Karpas-422 (cell line): ENCODE results near the gene SMAD3. TPM values are rescaled to one million over a fixed set of nuclear protein-coding genes. Genes with fewer than 3 reads are reported as not detected.

Source experiments
- DNase-seq: peaks from one replicate; pipeline ENCODE4 v3.0.0-alpha.2; 2015
- H2AFZ ChIP-seq: fragments of 200-600 bp; sonication (generic); 2 replicates; pipeline ENCODE4 v1.6.1; 2014; ENCODE audit warnings: antibody characterized with exemption, low read length, mixed read lengths
- H3K27ac ChIP-seq: fragments of 200-600 bp; sonication (generic); 2 replicates; pipeline ENCODE4 v1.5.1; 2014; ENCODE audit warnings: mild to moderate bottlenecking, low read length, moderate library complexity
- H3K27me3 ChIP-seq: fragments of 200-600 bp; sonication (generic); 2 replicates; pipeline ENCODE4 v1.6.1; 2014; ENCODE audit warnings: low read length, mixed read lengths
- H3K36me3 ChIP-seq: fragments of 200-600 bp; sonication (generic); 2 replicates; pipeline ENCODE4 v1.6.1; 2014; ENCODE audit warnings: low read length, mixed read lengths; ENCODE audit not compliant: insufficient read depth
- H3K4me1 ChIP-seq: fragments of 200-600 bp; sonication (generic); 2 replicates; pipeline ENCODE4 v1.6.1; 2014; ENCODE audit warnings: mild to moderate bottlenecking, low read length, mixed read lengths
- H3K4me2 ChIP-seq: fragments of 200-600 bp; sonication (generic); 2 replicates; pipeline ENCODE4 v1.6.1; 2014; ENCODE audit warnings: low read length, low read depth, mild to moderate bottlenecking; ENCODE audit not compliant: poor library complexity, severe bottlenecking
- H3K4me3 ChIP-seq: fragments of 200-600 bp; sonication (generic); 2 replicates; pipeline ENCODE4 v1.5.1; 2014; ENCODE audit warnings: mild to moderate bottlenecking, antibody characterized with exemption, low read length, mixed read lengths
- H3K79me2 ChIP-seq: fragments of 200-600 bp; sonication (generic); 2 replicates; pipeline ENCODE4 v1.6.1; 2014; ENCODE audit warnings: mild to moderate bottlenecking, low read length, mixed read lengths
- H3K9ac ChIP-seq: fragments of 200-600 bp; sonication (generic); 2 replicates; pipeline ENCODE4 v1.6.0; 2014; ENCODE audit warnings: low read length
- H3K9me2 ChIP-seq: fragments of 200-600 bp; sonication (generic), shearing (Covaris generic); replicated peaks from 2 replicates; pipeline ENCODE4 v1.6.0; 2014; ENCODE audit warnings: mild to moderate bottlenecking, low read length, moderate library complexity; ENCODE audit not compliant: insufficient read depth
- H3K9me3 ChIP-seq: fragments of 300-700, 200-600 bp; sonication (generic); 2 replicates; pipeline ENCODE4 v1.6.1; 2014; ENCODE audit warnings: low read length, mixed read lengths
- H4K20me1 ChIP-seq: fragments of 200-600 bp; sonication (generic); 2 replicates; pipeline ENCODE4 v1.6.1; 2014; ENCODE audit warnings: mild to moderate bottlenecking, antibody characterized with exemption, low read length, low read depth; ENCODE audit not compliant: insufficient read depth
- total RNA-seq: library from RNA; depleted of rRNA; stranded (reverse); fragments of >200 nt; shearing (Covaris generic); gene quantifications from 2 replicates; pipeline ENCODE4 v1.2.3, GENCODE V29; 2014; ENCODE audit warnings: low replicate concordance

Gene SMAD3
- total RNA-seq, 1 experiment from 2014 or later, result 27.7 TPM

GRCh38 chr15:67076147-67076843 is 10.9 kb downstream of the SMAD3 start:
- Histone ChIP-seq H3K79me2 (no peaks in the 10 kb centered on the region), H3K9me2 (no peaks in the 10 kb centered on the region), H2AFZ (no peak overlapping the region), H3K36me3 (no peaks in the 10 kb centered on the region), H3K4me1 (peaks cover 79% of the 10 kb centered on the region), H3K9ac (peak overlapping the region; percentile 44), H3K4me2 (peak overlapping the region; percentile 70), H3K9me3 (no peaks in the 10 kb centered on the region), H3K27me3 (no peaks in the 10 kb centered on the region), H3K27ac (peak overlapping the region; percentile 67), H3K4me3 (peak overlapping the region; percentile 42; the same call in 1 of the 2 replicates), H4K20me1 (peaks cover 3% of the 10 kb centered on the region; the same call in 1 of the 2 replicates)
- DNase-seq, result peak; percentile 92

- peaks cover 3% of the 10 kb centered on the region; the same call in 1 of the 2 replicates for H4K20me1 ChIP-seq
- H3K4me2 ChIP-seq, result peak overlapping the region; percentile 70
- H3K9me2 ChIP-seq, result no peaks in the 10 kb centered on the region
- peak overlapping the region; percentile 67; the same call in 1 of the 2 replicates for H3K27ac ChIP-seq
- no peaks in the 10 kb centered on the region for H3K79me2 ChIP-seq
- H3K36me3 ChIP-seq, result no peaks in the 10 kb centered on the region; the same call in 1 of the 2 replicates
- H3K9ac ChIP-seq, result peak overlapping the region; percentile 9; the same call in 1 of the 2 replicates
- no peak overlapping the region for H2AFZ ChIP-seq
- H3K9me3 ChIP-seq, result no peaks in the 10 kb centered on the region
- peaks cover 89% of the 10 kb centered on the region for H3K4me1 ChIP-seq
- H3K27me3 ChIP-seq, result no peaks in the 10 kb centered on the region
- H3K4me3 ChIP-seq, result no peak overlapping the region
- peak; percentile 64 for DNase-seq
Observed at GRCh38 chr15:67077641-67078215, 12.3 kb downstream of the SMAD3 start.

- H3K36me3 ChIP-seq, result no peaks in the 10 kb centered on the region; the same call in 1 of the 2 replicates
- no peak for DNase-seq
- H3K9me2 ChIP-seq, result no peaks in the 10 kb centered on the region
- H3K9ac ChIP-seq, result no peak overlapping the region
- no peak overlapping the region for H3K27ac ChIP-seq
- H3K4me2 ChIP-seq, result no peak overlapping the region
- H3K4me1 ChIP-seq, result peaks cover 94% of the 10 kb centered on the region
- H3K4me3 ChIP-seq, result no peak overlapping the region
- peaks cover 12% of the 10 kb centered on the region for H4K20me1 ChIP-seq
- H3K27me3 ChIP-seq, result peaks cover 2% of the 10 kb centered on the region; the same call in 1 of the 2 replicates
- H2AFZ ChIP-seq, result no peak overlapping the region
- no peaks in the 10 kb centered on the region for H3K9me3 ChIP-seq
- no peaks in the 10 kb centered on the region for H3K79me2 ChIP-seq
Observed at GRCh38 chr15:67079361-67079760, 14.0 kb downstream of the SMAD3 start.

- Histone ChIP-seq H3K9ac (peak overlapping the region; percentile 40), H3K4me3 (peak overlapping the region; percentile 55), H4K20me1 (peaks cover 21% of the 10 kb centered on the region), H3K9me2 (no peaks in the 10 kb centered on the region), H3K27me3 (peaks cover 4% of the 10 kb centered on the region; the same call in 1 of the 2 replicates), H3K4me1 (peaks cover 94% of the 10 kb centered on the region), H3K36me3 (no peaks in the 10 kb centered on the region; the same call in 1 of the 2 replicates), H3K79me2 (no peaks in the 10 kb centered on the region), H3K4me2 (peak overlapping the region; percentile 71), H3K9me3 (no peaks in the 10 kb centered on the region), H2AFZ (no peak overlapping the region), H3K27ac (peak overlapping the region; percentile 70)
- no peak for DNase-seq
Observed at GRCh38 chr15:67080118-67080899, 14.9 kb downstream of the SMAD3 start.

- peak overlapping the region; percentile 40 for H3K9ac ChIP-seq
- H3K4me3 ChIP-seq, result peak overlapping the region; percentile 55
- peak overlapping the region; percentile 71 for H3K4me2 ChIP-seq
Observed at GRCh38 chr15:67080900-67081431, 15.6 kb downstream of the SMAD3 start.

GRCh38 chr15:67082007-67082536 is 16.7 kb downstream of the SMAD3 start:
- Histone ChIP-seq H3K4me1 (peaks cover 92% of the 10 kb centered on the region), H2AFZ (no peak overlapping the region), H3K27ac (no peak overlapping the region), H3K36me3 (no peaks in the 10 kb centered on the region; the same call in 1 of the 2 replicates), H3K4me2 (no peak overlapping the region), H3K4me3 (no peak overlapping the region), H3K79me2 (no peaks in the 10 kb centered on the region), H3K9ac (no peak overlapping the region), H3K9me3 (no peaks in the 10 kb centered on the region), H3K9me2 (no peaks in the 10 kb centered on the region), H3K27me3 (peaks cover 4% of the 10 kb centered on the region; the same call in 1 of the 2 replicates), H4K20me1 (peaks cover 31% of the 10 kb centered on the region)
- DNase-seq, result no peak

More at GRCh38 chr15:67080900-67081431, 15.6 kb downstream of the SMAD3 start:
- H3K36me3 ChIP-seq, result no peaks in the 10 kb centered on the region; the same call in 1 of the 2 replicates
- H3K27ac ChIP-seq, result peak overlapping the region; percentile 70
- peaks cover 4% of the 10 kb centered on the region; the same call in 1 of the 2 replicates for H3K27me3 ChIP-seq
- peaks cover 94% of the 10 kb centered on the region for H3K4me1 ChIP-seq
- no peaks in the 10 kb centered on the region for H3K79me2 ChIP-seq
- H2AFZ ChIP-seq, result no peak overlapping the region
- DNase-seq, result peak; percentile 96
- H3K9me2 ChIP-seq, result no peaks in the 10 kb centered on the region
- peaks cover 25% of the 10 kb centered on the region for H4K20me1 ChIP-seq
- no peaks in the 10 kb centered on the region for H3K9me3 ChIP-seq

GRCh38 chr15:67083135-67083762 is 17.8 kb downstream of the SMAD3 start:
- Histone ChIP-seq H3K4me3 (no peak overlapping the region), H3K27me3 (peaks cover 4% of the 10 kb centered on the region; the same call in 1 of the 2 replicates), H3K9me3 (no peaks in the 10 kb centered on the region)

More at GRCh38 chr15:67083135-67083762, 17.8 kb downstream of the SMAD3 start:
- no peaks in the 10 kb centered on the region for H3K79me2 ChIP-seq
- peak overlapping the region; percentile 17 for H3K9ac ChIP-seq
- H2AFZ ChIP-seq, result no peak overlapping the region
- H3K4me1 ChIP-seq, result peaks cover 88% of the 10 kb centered on the region
- DNase-seq, result no peak
- no peak overlapping the region for H3K27ac ChIP-seq
- H4K20me1 ChIP-seq, result peaks cover 42% of the 10 kb centered on the region
- peak overlapping the region; percentile 52 for H3K4me2 ChIP-seq
- no peaks in the 10 kb centered on the region for H3K9me2 ChIP-seq
- H3K36me3 ChIP-seq, result no peaks in the 10 kb centered on the region; the same call in 1 of the 2 replicates
